ENCODE results near the gene AKR1C1. TPM values are rescaled to one million over a fixed set of nuclear protein-coding genes. Genes with fewer than 3 reads are reported as not detected.

The AKR1C1 gene
- total and polyA plus RNA-seq, 9 of the 15 experiments (the other 6 are each of a cell fraction or from before 2014, with no cell fraction given), result 43.5 to 180 (median 82.4) TPM

DNA sequence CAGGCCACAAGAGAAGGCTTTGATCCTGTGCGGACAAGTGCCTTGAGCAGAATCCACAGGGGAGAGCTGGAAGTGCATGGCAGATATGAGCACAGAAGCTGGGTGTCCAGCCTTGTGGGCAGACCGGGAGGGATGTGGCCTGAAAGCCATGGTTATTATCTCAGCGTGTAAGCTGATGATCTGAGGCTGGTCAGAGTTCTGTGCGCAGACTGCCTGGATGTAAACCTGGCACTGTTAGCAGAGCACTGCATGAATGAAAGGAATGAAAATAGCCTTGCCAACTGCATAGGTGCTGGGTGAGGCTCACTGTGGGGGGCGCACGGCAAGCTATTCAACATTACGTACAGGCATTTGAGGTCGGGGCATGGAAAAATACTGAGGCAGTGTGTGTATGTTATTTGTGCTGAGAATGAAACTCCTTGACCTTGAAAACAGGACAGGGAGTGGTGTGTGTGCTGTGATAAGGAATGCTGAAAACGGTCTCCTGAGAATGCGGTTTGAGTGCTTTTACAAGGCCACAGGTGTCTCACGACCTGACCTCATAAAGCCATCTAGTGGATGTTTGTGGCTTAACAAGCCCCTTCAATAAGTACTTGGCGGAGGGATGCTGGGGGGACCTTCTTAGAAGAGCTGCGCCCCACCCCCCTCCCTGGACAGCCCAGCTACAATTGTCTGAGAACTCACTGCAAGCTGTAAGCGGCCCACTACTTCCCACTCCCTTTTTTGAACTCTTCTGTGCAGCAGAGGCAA, 18.7 kb downstream of the AKR1C1 start (continued):
- TF ChIP-seq, protein P1, sequence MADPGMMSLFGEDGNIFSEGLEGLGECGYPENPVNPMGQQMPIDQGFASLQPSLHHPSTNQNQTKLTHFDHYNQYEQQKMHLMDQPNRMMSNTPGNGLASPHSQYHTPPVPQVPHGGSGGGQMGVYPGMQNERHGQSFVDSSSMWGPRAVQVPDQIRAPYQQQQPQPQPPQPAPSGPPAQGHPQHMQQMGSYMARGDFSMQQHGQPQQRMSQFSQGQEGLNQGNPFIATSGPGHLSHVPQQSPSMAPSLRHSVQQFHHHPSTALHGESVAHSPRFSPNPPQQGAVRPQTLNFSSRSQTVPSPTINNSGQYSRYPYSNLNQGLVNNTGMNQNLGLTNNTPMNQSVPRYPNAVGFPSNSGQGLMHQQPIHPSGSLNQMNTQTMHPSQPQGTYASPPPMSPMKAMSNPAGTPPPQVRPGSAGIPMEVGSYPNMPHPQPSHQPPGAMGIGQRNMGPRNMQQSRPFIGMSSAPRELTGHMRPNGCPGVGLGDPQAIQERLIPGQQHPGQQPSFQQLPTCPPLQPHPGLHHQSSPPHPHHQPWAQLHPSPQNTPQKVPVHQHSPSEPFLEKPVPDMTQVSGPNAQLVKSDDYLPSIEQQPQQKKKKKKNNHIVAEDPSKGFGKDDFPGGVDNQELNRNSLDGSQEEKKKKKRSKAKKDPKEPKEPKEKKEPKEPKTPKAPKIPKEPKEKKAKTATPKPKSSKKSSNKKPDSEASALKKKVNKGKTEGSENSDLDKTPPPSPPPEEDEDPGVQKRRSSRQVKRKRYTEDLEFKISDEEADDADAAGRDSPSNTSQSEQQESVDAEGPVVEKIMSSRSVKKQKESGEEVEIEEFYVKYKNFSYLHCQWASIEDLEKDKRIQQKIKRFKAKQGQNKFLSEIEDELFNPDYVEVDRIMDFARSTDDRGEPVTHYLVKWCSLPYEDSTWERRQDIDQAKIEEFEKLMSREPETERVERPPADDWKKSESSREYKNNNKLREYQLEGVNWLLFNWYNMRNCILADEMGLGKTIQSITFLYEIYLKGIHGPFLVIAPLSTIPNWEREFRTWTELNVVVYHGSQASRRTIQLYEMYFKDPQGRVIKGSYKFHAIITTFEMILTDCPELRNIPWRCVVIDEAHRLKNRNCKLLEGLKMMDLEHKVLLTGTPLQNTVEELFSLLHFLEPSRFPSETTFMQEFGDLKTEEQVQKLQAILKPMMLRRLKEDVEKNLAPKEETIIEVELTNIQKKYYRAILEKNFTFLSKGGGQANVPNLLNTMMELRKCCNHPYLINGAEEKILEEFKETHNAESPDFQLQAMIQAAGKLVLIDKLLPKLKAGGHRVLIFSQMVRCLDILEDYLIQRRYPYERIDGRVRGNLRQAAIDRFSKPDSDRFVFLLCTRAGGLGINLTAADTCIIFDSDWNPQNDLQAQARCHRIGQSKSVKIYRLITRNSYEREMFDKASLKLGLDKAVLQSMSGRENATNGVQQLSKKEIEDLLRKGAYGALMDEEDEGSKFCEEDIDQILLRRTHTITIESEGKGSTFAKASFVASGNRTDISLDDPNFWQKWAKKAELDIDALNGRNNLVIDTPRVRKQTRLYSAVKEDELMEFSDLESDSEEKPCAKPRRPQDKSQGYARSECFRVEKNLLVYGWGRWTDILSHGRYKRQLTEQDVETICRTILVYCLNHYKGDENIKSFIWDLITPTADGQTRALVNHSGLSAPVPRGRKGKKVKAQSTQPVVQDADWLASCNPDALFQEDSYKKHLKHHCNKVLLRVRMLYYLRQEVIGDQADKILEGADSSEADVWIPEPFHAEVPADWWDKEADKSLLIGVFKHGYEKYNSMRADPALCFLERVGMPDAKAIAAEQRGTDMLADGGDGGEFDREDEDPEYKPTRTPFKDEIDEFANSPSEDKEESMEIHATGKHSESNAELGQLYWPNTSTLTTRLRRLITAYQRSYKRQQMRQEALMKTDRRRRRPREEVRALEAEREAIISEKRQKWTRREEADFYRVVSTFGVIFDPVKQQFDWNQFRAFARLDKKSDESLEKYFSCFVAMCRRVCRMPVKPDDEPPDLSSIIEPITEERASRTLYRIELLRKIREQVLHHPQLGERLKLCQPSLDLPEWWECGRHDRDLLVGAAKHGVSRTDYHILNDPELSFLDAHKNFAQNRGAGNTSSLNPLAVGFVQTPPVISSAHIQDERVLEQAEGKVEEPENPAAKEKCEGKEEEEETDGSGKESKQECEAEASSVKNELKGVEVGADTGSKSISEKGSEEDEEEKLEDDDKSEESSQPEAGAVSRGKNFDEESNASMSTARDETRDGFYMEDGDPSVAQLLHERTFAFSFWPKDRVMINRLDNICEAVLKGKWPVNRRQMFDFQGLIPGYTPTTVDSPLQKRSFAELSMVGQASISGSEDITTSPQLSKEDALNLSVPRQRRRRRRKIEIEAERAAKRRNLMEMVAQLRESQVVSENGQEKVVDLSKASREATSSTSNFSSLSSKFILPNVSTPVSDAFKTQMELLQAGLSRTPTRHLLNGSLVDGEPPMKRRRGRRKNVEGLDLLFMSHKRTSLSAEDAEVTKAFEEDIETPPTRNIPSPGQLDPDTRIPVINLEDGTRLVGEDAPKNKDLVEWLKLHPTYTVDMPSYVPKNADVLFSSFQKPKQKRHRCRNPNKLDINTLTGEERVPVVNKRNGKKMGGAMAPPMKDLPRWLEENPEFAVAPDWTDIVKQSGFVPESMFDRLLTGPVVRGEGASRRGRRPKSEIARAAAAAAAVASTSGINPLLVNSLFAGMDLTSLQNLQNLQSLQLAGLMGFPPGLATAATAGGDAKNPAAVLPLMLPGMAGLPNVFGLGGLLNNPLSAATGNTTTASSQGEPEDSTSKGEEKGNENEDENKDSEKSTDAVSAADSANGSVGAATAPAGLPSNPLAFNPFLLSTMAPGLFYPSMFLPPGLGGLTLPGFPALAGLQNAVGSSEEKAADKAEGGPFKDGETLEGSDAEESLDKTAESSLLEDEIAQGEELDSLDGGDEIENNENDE (IDR thresholded peaks at IDR 0.05; ENCODE audit: low read depth, low read length), result no peak
- TF ChIP-seq, protein P2, sequence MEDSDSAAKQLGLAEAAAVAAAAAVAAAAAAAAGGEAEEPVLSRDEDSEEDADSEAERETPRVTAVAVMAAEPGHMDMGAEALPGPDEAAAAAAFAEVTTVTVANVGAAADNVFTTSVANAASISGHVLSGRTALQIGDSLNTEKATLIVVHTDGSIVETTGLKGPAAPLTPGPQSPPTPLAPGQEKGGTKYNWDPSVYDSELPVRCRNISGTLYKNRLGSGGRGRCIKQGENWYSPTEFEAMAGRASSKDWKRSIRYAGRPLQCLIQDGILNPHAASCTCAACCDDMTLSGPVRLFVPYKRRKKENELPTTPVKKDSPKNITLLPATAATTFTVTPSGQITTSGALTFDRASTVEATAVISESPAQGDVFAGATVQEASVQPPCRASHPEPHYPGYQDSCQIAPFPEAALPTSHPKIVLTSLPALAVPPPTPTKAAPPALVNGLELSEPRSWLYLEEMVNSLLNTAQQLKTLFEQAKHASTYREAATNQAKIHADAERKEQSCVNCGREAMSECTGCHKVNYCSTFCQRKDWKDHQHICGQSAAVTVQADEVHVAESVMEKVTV (CRISPR knock-in tag; IDR thresholded peaks at IDR 0.05), result 0 out of 2 replicates have a peak, but pooled peaks have one; percentile 15
- TF ChIP-seq CBFA2T2 (conservative IDR thresholded peaks at IDR 0.05) (peak; percentile 82), ZNF143 (CRISPR knock-in tag; IDR thresholded peaks at IDR 0.05) (no peak), MCM7 (IDR thresholded peaks at IDR 0.05) (no peak), CTBP1 (IDR thresholded peaks at IDR 0.05; ENCODE audit: borderline replicate concordance) (peak; percentile 95), ZNF507 (tag; conservative IDR thresholded peaks at IDR 0.05) (no peak), PHF20 (IDR thresholded peaks at IDR 0.05; ENCODE audit: partially characterized antibody) (no peak), ZC3H4 (CRISPR knock-in tag; IDR thresholded peaks at IDR 0.05; ENCODE audit: borderline replicate concordance) (no peak), TOE1 (IDR thresholded peaks at IDR 0.05; ENCODE audit: borderline replicate concordance) (peak; percentile 47; the same call in 1 of the 2 replicates), TOE1 (CRISPR knock-in tag; IDR thresholded peaks at IDR 0.05; ENCODE audit: borderline replicate concordance, low read depth) (no peak), NRF1 (conservative IDR thresholded peaks at IDR 0.05 in 1 of 2, IDR thresholded peaks at IDR 0.05 in 1 of 2) (peak; percentile 62 to 70), SREBF1 (IDR thresholded peaks at IDR 0.05; ENCODE audit: borderline replicate concordance, low read depth, low read length) (no peak)
- TF ChIP-seq, protein P3, sequence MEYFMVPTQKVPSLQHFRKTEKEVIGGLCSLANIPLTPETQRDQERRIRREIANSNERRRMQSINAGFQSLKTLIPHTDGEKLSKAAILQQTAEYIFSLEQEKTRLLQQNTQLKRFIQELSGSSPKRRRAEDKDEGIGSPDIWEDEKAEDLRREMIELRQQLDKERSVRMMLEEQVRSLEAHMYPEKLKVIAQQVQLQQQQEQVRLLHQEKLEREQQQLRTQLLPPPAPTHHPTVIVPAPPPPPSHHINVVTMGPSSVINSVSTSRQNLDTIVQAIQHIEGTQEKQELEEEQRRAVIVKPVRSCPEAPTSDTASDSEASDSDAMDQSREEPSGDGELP (CRISPR knock-in tag; IDR thresholded peaks at IDR 0.05; ENCODE audit: borderline replicate concordance), result peak; percentile 64
